Measurements from ENCODE around the gene SLC6A16.

DNA sequence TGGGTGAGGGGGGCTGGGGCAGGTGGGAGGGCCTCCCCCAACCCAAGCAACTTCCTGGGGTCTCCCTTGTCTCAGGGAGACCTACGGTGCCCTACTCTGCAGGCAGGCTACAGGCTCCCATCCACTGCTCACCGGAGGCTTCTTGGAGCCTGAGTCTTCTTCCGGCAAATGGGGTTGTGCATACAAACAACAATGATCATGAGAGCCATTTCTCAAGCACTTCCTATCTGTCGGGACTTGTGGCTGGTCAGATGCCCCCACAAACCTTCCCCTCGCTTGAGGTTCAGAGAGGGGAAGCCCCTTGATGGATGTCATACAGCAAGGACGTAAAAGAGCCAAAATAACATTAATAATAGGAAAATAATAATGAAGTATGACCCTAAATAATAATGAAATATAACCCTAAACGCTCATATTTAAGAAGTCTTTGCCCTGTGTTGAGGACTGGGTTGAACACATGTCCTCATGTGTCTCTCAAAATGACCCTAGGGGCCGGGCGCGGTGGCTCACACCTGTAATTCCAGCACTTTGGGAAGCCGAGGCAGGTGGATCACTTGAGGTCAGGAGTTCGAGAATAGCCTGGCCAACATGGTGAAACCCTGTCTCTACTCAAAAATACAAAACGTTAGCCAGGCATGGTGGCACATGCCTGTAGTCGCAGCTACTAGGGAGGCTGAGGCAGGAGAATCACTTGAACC is 10.9 kb upstream of the SLC6A16 start:
- TF ChIP-seq, protein P1, sequence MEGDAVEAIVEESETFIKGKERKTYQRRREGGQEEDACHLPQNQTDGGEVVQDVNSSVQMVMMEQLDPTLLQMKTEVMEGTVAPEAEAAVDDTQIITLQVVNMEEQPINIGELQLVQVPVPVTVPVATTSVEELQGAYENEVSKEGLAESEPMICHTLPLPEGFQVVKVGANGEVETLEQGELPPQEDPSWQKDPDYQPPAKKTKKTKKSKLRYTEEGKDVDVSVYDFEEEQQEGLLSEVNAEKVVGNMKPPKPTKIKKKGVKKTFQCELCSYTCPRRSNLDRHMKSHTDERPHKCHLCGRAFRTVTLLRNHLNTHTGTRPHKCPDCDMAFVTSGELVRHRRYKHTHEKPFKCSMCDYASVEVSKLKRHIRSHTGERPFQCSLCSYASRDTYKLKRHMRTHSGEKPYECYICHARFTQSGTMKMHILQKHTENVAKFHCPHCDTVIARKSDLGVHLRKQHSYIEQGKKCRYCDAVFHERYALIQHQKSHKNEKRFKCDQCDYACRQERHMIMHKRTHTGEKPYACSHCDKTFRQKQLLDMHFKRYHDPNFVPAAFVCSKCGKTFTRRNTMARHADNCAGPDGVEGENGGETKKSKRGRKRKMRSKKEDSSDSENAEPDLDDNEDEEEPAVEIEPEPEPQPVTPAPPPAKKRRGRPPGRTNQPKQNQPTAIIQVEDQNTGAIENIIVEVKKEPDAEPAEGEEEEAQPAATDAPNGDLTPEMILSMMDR (IDR thresholded peaks at IDR 0.05): no peak
- TF ChIP-seq POLR2A (IDR thresholded peaks at IDR 0.05) (no peak), POLR2AphosphoS5 (IDR thresholded peaks at IDR 0.05) (no peak)

Data from breast epithelium (tissue), 3 donors.